Sigmoid colon (tissue), 7 donors: ENCODE measurements around the gene SF3B6. TPM values are rescaled to one million over a fixed set of nuclear protein-coding genes. Genes with fewer than 3 reads are reported as not detected.

Experiments
- DNase-seq: peaks from one replicate; pipeline ENCODE4 v3.0.0-alpha.2; 2019
- H3K27ac ChIP-seq, 4 donors: fragments of 200-600 bp; sonication (generic); one replicate each; pipeline ENCODE4 v1.5.1; 2016 to 2019; ENCODE audit warnings: mild to moderate bottlenecking in 1 of 4
- H3K27me3 ChIP-seq, 3 donors: fragments of 200-600 bp; sonication (generic); one replicate each; pipeline ENCODE4 v1.5.1; 2019; ENCODE audit warnings: mild to moderate bottlenecking in 1 of 3
- H3K36me3 ChIP-seq, 4 donors: fragments of 200-600 bp; sonication (generic); one replicate each; pipeline ENCODE4 v1.5.1; 2016 to 2019
- H3K4me1 ChIP-seq, 4 donors: fragments of 200-600 bp; sonication (generic); one replicate each; pipeline ENCODE4 v1.5.1; 2017 to 2019
- H3K4me3 ChIP-seq, 4 donors: fragments of 200-600 bp; sonication (generic); one replicate each; pipeline ENCODE4 v1.5.1; 2017 to 2019; ENCODE audit warnings: mild to moderate bottlenecking in 2 of 4, moderate library complexity in 1 of 4
- H3K9me3 ChIP-seq, 4 donors: fragments of 200-600 bp in 3 of 4; sonication (generic) in 3 of 4; one replicate each; pipeline versions ENCODE4 v1.5.1 to v1.6.1; 2013 to 2019
- CTCF ChIP-seq, 4 experiments: fragments of 450-650 bp in 3 of 4; fragments of 200-600 bp in 1 of 4; IDR thresholded peaks; one replicate each; pipeline ENCODE4 v1.5.1; 2016 to 2019; ENCODE audit warnings: antibody characterized with exemption in 4 of 4, mild to moderate bottlenecking in 3 of 4, moderate library complexity in 2 of 4
- EP300 ChIP-seq, 4 donors: sonication (generic); formaldehyde crosslinking; IDR thresholded peaks; one replicate each; pipeline ENCODE4 v1.6.1; 2017; ENCODE audit warnings: antibody characterized with exemption in 4 of 4
- POLR2A ChIP-seq, 2 donors: fragments of 450-650 bp; IDR thresholded peaks; one replicate each; pipeline ENCODE4 v1.6.1; 2016; ENCODE audit warnings: antibody characterized with exemption in 2 of 2, mild to moderate bottlenecking in 2 of 2, moderate library complexity in 2 of 2
- POLR2AphosphoS5 ChIP-seq, 4 donors: sonication (generic); formaldehyde crosslinking; IDR thresholded peaks; one replicate each; pipeline ENCODE4 v1.6.1; 2017; ENCODE audit warnings: antibody characterized with exemption in 4 of 4
- WGBS, 2 donors: extraction: QIAGEN DNeasy Blood & Tissue Kit; methylation state at CpG; one replicate each; pipeline ENCODE4 v1.1.7; 2013; 5-methylcytosine and 5-hydroxymethylcytosine counted together
- intact Hi-C: fragments of 100-400 bp; cut with DNase I; formaldehyde crosslinking; loops from one replicate; pipeline ENCODE4 v1.15.1; 2023
- polyA plus RNA-seq, 3 donors: library from polyadenylated mRNA; stranded (reverse); fragments of 200-250 nt; gene quantifications; one replicate each; pipeline ENCODE4 v1.2.3, GENCODE V29; 2013
- total RNA-seq, 4 donors: library from RNA; depleted of rRNA; stranded (reverse); fragments of >200 nt; gene quantifications; one replicate each; pipeline ENCODE4 v1.1.0, GENCODE V29; 2016
- donor health status: healthy with polysubstance abuse.
- donor health status: Bipolar disorder and iron deficiency.
- donor health status: healthy.

The SF3B6 gene
- total and polyA plus RNA-seq, 7 donors: 95.6 to 255 (median 140) TPM

GRCh38 chr2:24022975-24023575 lies 53.1 kb downstream of the SF3B6 start:
- Histone ChIP-seq H3K27me3 (no peaks in the 10 kb centered on the region), H3K4me3 (no peak overlapping the region), H3K36me3 (peaks cover 0 to 35% (median 6%) of the 10 kb centered on the region in 4 donors), H3K4me1 (no peaks in the 10 kb centered on the region), H3K9me3 (no peaks in the 10 kb centered on the region), H3K27ac (no peak overlapping the region)
- WGBS, 2 donors: 85 to 92% methylated on average over 16 of the region's 16 CpGs
- TF ChIP-seq CTCF (IDR thresholded peaks at IDR 0.05) (no peak), POLR2A (IDR thresholded peaks at IDR 0.05) (no peak), POLR2AphosphoS5 (IDR thresholded peaks at IDR 0.05) (no peak), EP300 (IDR thresholded peaks at IDR 0.05) (no peak)
- no peak for DNase-seq
- intact Hi-C loops: no loop called here

GRCh38 chr2:24022324-24022974 lies 53.7 kb downstream of the SF3B6 start:
- WGBS, 2 donors: 95% methylated on average over 14 of the region's 14 CpGs
- Histone ChIP-seq H3K36me3 (peaks cover 0 to 30% (median 6%) of the 10 kb centered on the region in 4 donors), H3K27me3 (no peaks in the 10 kb centered on the region), H3K4me1 (no peaks in the 10 kb centered on the region), H3K9me3 (no peaks in the 10 kb centered on the region), H3K4me3 (no peak overlapping the region), H3K27ac (no peak overlapping the region)
- intact Hi-C loops: no loop called here
- no peak for DNase-seq
- TF ChIP-seq POLR2A (IDR thresholded peaks at IDR 0.05) (no peak), CTCF (IDR thresholded peaks at IDR 0.05) (no peak), EP300 (IDR thresholded peaks at IDR 0.05) (no peak), POLR2AphosphoS5 (IDR thresholded peaks at IDR 0.05) (no peak)

- no peaks in the 10 kb centered on the region for H3K4me1 ChIP-seq
These were observed 54.8 kb downstream of the SF3B6 start for GRCh38 chr2:24021122-24021998.

GRCh38 chr2:24020244-24020643 lies 55.9 kb downstream of the SF3B6 start:
- intact Hi-C loops: no loop called here
- Histone ChIP-seq H3K9me3 (no peaks in the 10 kb centered on the region), H3K27me3 (no peaks in the 10 kb centered on the region), H3K4me3 (no peak overlapping the region), H3K27ac (no peak overlapping the region), H3K4me1 (no peaks in the 10 kb centered on the region), H3K36me3 (peaks cover 0 to 21% (median 6%) of the 10 kb centered on the region in 4 donors)
- DNase-seq: no peak
- 66 to 84% methylated on average over 4 of the region's 4 CpGs for WGBS, 2 donors
- no peak for TF ChIP-seq CTCF (IDR thresholded peaks at IDR 0.05)
- TF ChIP-seq EP300 (IDR thresholded peaks at IDR 0.05): no peak
- no peak for TF ChIP-seq POLR2A (IDR thresholded peaks at IDR 0.05)
- no peak for TF ChIP-seq POLR2AphosphoS5 (IDR thresholded peaks at IDR 0.05)

More at GRCh38 chr2:24021122-24021998, 54.8 kb downstream of the SF3B6 start:
- Histone ChIP-seq H3K36me3 (peaks cover 0 to 24% (median 6%) of the 10 kb centered on the region in 4 donors), H3K27ac (no peak overlapping the region), H3K9me3 (no peaks in the 10 kb centered on the region), H3K27me3 (no peaks in the 10 kb centered on the region), H3K4me3 (no peak overlapping the region)
- DNase-seq: no peak
- TF ChIP-seq POLR2AphosphoS5 (IDR thresholded peaks at IDR 0.05) (no peak), POLR2A (IDR thresholded peaks at IDR 0.05) (no peak), EP300 (IDR thresholded peaks at IDR 0.05) (no peak), CTCF (IDR thresholded peaks at IDR 0.05) (no peak)
- intact Hi-C loops: no loop called here
- WGBS, 2 donors: 66 to 79% methylated on average over 19 of the region's 19 CpGs
